HG02840 (cell line): ENCODE results near the gene AGAP1.

Source experiments
- ATAC-seq: cut with Tn5 transposase; IDR thresholded peaks from one replicate; pipeline ENCODE4 v1.9.1; 2021; ENCODE audit warnings: mild to moderate bottlenecking, moderate library complexity, moderate number of reproducible peaks; ENCODE audit not compliant: unreplicated experiment, low FRiP score

Gene AGAP1

DNA sequence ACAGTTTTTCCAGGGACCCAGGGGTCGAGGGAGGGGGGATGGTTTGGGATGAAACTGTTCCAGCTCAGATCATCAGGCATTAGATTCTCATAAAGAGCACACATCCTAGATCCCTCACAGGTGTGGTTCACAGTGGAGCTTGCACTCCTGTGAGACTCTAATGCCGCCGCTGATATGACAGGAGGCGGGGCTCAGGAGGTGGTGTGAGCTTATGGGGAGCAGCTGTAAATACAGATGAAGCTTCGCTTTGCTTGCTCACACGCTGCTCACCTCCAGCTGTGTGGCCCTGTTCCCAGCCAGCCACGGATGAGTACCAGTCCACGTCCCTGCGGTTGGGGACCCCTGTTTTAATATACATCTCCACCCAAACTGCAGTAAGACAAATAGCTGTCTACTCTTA lies 204.2 kb downstream of the AGAP1 start:
- ATAC-seq: no peak

DNA sequence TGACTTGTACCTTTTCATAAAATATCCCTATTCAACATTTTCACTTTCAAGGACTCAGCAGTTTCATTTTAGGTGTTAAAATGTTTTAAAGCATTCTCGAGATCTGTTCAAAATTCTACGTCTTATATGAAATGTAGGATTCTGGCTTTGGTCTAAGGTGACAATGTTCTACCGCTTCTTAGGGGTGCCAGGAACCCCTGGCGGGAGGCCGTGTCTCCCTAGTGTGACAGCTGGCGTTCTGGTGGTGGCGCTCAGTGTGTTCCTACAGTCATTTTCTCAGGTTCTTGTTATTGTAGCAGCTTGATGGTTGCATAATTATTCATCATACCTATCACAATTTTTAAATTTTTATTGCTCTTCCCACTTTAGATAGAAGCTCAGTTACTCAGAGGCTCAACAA lies 204.6 kb downstream of the AGAP1 start:
- ATAC-seq: no peak

DNA sequence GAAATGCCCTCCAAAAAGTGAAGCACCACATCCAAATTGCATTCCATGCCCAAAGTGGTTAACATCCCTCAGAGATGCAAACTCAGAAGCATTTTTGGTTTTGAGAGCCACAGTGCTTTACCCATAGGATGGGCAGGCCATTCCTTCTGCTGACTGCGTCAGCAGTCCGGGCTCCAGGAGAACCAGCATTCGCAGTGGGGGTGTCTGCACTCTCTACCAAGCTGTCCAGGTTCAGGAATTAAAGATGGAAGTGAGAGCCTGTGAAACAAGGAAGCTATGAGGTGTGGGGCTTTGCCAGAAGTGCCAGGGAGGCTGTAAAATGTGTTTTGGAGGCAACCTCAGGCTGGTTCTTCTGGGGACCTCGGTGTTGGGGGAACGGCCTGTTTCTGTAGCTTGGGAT lies 205.7 kb downstream of the AGAP1 start:
- ATAC-seq: no peak

DNA sequence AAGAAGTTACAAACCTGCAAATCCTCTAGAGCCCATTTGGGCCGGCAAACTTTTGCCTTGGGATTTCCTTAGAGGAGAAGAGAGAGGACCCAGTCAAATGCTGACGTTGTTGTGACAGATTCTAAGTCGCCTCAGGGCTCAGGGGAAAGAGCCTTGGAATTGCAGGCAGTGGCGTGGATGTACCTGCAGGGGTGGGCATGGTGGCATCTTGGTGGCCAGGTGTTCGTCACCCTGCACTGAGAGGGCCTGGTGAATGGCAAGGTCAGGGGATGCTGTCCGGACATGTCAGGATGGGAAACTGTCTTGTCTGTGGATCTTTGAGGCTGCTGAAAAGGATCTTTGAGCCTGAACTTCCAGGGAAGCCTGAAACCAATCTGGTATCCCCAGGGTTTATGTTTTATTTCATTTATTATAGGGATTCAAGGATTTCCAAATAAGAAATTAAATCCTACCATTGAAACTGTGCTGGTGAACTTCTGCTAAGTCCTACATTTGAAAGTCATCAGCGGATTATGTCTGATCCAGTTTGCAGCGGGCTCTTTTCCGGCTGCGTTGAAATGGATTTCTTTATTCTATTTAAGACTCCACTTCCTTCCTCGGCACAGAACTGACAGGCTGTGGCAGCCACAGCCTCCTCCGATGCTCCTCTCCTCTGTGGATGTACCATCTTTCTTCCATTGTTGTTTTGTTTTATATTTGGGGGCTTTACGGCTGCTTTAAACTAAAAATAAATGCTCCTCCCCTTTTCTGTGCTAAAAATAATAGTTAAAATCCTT lies 207.6 kb downstream of the AGAP1 start:
- ATAC-seq: no peak

DNA sequence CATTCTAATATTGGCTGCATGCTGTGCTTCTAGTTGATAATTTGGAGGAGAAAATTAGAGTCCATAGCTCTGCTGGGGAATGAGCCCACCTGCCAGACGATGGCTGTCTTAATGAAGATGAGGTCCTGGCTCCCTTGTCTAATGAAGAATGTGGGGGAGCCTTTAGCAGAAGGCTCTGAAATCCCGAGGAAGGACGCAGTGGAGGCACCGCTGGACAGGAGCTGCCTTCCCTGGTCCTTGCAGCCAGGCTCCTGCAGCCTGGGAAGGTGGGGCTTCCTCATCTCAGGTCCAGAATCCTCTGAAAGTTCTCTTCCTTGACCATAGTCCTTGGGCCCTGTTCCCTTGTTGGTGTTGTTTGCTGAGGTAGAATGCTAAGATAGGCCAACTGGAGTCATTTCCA lies 208.3 kb downstream of the AGAP1 start:
- ATAC-seq: no peak

DNA sequence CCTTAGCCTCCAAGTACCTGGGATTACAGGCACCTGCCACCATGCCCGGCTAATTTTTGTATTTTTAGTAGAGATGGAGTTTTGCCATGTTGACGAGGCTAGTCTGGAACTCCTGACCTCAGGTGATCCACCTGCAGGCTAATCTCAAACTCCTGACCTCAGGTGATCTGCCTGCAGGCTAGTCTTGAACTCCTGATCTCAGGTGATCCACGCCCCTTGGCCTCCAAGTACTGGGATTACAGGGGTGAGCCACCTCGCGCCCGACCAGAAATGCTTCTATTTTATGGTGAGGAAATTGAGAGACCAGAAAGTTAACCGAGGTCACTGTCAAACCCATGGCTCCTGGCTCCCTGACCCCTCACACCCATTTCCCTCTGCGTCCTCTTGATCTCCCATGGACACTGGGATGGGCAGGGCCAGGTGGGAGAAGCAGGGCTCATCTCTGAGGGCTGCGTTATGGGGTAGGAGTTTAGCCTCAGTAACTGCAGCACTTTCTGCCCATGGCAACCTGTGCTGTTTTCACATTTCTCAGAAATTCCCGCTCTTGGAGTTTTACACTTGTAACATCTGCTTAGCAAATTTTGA lies 210.0 kb downstream of the AGAP1 start:
- no peak for ATAC-seq

DNA sequence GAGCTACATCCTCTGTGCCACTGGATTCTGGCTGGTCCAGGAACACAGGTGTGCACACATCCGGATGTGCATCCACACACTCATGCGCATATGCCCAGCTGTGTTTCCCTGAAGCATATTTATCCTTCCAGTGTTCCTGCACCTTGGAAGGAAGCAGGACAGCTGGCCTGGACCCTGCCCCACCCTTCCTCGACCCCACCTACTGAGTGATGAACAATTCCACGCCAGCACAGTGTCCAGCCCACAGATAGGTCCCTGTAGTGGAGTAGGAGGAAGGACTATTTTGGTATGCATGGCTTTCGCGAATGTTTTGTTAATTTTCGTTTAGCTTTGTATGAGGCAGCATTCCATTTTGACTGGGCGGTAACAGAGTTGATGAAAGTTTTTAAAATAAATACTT lies 211.5 kb downstream of the AGAP1 start:
- no peak for ATAC-seq

DNA sequence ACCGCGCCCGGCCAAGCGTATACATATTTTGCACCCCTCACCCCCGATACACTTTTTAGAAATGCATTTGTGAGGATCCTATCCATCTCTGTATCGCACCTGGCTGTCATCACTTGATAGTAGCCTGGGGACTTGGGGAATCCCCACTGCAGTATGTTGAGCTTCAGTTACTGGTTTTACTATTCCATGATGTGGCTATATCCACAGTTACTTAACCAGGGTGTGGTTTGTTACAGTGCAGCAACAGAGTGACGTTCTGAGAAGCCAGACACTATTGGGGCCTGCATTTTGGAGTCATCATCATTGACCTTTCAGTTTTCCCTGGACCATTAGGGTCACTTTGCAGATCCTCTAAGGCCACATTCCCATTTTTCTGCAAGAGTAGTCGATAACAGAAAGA lies 212.7 kb downstream of the AGAP1 start:
- ATAC-seq: no peak

DNA sequence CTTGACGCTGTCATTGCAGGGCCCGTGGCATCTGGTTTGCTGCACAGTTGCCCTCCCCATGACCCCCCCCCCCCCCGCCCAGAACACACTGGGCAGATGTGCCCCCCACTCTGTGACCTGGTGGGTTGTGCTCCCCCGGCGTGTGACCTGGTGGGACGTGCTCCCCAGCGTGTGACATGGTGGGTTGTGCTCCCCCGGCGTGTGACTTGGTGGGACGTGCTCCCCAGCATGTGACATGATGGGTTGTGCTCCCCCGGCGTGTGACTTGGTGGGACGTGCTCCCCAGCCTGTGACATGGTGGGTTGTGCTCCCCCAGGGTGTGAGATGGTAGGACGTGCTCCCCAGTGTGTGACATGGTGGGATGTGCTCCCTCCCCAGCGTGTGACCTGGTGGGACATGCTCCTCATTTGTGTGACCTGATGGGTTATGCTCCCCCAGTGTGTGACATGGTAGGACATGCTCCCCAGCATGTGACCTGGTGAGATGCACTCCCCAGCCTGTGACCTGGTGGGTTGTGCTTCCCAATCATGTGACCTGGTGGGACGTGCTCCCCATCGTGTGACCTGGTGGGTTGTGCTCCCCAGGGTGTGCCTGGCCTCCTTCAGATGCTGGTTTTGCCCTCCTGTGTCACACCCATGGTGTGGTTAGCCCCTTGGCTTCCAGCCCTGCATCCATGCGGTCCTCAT lies 213.7 kb downstream of the AGAP1 start:
- no peak for ATAC-seq

DNA sequence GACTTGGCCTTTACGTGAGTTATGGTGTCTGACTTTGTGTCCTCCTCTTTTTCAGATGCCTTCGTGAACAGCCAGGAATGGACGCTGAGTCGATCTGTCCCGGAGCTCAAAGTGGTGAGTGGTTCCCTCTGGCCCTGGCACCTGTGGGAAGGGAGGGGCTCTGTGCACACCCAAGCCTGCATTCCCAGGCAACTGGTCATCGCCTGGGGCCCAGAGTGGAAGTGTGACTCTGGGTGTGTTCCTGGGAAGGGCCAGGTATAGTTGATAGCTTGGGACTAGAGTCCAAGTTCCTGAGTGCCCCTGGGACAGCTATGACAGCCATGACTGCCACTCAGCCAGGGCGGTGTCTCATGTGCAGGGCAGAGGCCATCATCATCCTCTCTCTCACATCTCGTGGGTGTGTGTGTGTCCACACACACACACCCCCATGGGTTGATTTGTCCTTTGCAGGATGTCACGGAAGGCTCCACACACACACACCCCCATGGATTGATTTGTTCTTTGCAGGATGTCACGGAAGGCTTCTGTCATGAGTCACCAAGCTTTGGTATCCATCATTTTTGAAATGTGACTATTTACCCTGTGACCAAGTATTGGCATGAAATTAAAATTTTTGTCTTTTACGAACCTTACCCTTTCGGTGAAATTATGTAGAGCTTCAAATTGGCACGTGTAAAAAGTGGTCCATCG lies 215.4 kb downstream of the AGAP1 start:
- no peak for ATAC-seq

DNA sequence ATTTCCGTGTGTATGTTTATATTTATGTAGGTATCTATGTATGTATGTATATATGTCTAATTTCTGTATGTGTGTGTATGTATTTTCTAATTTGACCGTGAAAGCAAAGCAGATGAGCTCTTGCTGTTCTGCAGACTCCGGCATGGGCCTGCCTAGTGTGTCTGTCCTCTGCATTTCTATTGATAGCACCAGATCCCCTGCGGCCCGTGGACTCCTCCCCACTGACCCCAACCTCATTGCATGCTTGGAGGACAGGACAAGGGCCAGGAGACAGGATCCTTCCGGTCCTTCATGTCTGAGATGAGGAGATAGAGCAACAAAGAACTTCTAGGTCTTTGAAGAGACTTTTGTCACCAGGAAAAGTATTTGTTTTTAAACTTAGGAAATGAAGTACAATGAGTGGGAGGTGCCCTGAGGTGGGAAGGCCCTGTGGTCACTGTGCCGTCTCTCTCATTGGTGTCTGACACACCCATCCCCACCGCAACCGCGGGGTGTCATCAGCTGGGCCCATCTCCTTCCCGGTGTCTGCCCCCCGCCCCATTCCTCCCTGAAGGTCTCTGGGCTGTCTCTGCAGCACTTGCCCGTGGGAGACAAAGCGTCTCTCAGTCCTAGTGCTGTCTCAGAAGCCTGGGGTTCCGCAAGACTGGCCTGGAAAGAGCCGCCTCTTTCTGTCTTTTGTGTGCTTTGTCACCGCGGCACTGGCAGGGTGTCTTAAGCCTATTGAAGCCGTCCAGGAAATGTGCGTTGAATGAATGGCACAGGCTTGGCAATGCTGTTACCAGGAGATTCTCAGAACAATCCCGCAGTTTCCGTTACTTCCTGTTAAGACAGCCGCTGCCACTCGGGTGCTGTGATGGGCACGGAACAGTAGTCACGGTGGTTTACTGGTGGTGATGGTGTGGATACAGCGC lies 216.4 kb downstream of the AGAP1 start:
- ATAC-seq: no peak

DNA sequence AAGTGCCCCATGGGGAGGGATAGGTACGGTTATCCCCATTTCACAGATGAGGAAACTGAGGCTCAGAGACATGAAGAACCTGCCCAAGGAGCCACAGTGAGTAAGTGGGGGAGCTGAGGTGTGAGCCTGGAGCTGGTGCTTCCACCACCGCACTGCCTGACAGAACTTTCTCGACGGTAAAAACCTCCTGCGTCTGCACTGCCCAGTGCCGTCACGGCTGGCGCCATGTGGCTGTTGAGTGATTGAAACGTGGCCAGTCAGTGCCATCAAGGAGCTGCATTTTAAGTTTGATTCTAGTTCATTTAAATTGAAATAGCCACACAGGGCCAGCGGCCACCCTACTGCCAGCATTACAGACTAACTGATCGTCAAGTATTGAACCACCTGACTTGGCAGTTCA lies 217.1 kb downstream of the AGAP1 start:
- ATAC-seq: no peak

DNA sequence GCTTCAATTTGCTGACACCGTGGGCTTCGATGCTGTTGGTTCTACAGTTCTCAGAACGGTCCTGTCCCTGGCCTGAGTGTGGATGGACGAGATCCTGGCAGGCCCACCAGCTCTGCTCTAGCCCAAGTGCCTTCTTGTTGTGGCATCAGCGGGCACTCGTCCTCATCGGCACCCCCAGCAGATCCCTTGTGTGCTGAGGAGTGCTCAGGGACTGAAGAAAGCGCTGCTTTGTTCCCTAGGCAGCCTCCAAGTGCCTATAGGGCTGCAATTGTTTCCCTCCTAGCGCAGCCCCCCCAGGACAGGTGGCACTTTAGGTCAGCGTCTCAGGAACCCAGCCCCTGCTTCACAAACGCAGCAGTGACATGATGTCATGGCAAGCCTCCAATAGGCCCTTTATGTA lies 217.7 kb downstream of the AGAP1 start:
- ATAC-seq: no peak

DNA sequence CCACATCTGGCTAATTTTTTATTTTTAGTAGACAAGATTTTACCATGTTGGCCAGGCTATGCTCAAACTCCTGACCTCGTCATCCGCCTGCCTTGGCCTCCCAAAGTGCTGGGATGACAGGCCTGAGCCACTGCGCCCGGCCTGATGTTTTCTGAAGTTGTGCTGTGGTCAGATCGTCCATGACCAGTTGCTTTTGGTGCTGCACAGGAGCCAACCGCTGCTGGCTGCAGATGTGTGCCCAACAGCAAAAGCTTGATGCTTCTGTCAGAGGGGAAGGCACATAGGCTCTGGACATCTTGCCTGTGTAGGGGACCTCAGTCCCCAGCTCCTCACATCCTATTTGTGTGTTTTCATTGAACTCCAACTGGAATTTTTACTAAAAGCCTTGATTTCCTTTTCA lies 218.3 kb downstream of the AGAP1 start:
- no peak for ATAC-seq

DNA sequence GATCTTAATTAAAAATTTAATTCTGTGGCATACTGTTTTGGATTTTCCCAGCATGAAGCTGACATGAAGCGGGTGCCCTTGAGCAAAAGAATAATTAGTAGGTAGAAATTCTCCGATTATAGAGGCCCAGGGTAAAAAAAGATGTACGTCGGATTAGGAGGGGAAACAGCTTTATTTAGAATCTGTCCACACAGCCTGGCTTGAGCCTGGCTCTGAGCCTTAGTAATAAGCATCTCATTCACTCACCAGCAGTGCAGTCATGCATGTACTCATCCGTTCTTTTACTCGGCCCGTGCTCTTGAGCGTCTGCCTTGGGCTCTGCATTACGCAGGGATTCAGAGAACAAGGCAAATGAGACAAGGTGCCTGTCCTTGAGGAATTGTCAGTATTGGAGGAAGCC lies 219.3 kb downstream of the AGAP1 start:
- ATAC-seq: no peak

DNA sequence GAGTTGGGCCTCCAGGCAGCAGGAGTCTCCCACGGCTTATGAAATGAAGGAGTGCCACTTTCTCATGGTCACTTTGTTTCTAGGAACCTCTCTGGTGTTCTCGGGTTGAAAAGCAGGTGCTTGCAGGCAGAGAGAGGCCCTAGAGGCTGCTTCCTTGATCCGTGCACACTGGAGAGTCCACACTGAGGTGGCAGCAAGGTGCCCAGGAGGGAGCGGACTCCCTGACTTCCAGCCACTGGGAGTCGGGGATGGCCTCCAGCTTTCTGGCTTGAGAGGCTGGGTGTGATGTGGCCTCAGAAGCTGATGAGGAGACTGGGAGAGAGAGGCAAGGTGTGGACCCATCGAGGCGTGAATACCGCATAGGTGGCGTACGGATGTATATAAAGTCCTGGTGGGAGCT lies 221.8 kb downstream of the AGAP1 start:
- ATAC-seq: no peak

DNA sequence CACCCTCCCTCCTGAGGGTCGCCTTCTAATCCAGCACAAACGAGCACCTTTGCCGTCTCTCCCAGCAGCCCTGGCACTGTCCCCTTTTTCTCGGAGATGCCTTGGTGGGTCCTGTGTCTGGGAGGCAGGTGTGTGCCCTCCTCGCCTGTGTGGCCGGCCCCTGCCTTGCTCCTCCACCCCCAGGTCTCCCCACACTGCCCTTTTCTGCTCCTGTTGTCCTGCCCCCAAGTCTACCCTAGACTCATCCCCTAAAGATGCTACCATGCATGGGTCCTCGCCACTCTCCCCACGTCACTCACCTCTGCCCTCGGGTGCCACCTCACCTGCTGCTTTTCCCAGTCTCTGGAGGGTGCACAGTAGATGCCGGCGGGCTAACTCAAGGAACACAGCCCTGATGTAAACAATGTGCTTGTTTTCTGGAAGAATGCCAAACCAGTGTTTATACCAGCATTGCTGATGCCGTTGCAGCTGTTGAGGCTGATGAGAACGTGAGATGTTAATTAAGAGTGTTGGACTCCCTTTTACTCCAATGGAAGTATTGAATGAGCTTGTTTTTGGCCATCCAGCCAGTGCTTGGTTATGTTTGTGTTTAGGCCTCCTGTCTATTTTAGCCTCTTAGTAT lies 223.1 kb downstream of the AGAP1 start:
- ATAC-seq: no peak

DNA sequence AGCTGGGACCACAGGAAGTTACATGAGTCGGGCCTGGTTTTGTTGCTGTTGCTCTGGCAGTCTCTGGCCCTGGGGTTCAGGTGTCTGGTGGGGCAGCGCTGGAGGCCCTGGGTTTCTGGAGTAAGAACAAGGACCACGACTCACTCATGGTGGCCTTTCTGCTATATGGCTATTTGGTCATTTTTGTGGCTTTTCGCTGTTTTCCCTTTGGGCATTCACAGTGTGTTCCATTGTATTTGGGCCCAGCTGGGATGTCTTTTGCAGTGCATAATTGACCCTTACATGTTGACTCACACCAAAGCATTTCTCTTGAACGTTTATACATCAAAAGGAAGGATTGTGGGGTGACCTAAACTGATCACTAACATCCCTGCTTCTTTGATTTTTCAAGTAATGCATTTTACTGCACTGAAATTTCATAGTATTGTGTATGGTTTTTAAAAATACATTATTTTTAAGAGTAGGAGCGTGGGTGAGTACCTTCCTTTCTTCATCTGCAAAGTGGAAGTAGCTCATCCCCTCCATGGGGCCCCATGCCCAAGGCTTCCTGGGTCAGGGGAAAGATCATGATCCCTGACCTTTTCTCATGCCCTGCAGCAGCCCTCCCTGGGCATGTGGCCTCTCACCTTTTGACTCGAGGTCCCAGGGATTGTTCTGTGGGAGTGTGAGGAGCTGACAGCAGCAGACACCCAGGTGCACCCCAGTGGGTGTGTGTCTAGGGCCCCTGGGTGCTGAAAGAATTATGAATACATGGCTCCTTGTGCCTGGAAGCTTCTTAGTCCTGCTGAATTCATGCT lies 225.5 kb downstream of the AGAP1 start:
- ATAC-seq: no peak

DNA sequence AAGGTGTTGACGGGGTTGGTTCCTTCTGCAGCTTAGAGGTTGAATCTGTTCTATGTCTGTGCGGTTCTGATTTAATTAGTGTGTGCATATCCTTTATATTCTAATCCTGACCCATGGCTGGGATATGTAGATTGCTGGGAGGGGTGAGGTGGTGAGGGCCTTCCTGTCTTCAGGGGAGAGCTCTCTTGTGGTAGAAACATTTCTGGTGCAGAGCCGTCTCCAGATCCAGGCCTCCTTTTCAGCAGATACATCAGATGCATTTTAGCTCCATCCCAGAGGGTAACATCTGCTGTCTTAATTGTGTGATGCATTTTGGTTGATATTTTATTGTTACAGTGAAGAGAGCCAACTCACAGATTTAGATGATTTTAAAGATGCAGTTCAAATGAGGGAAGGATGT lies 227.8 kb downstream of the AGAP1 start:
- no peak for ATAC-seq
